Measurements from ENCODE around the gene LRBA.
"Not testable (repeated sequence)": the region's sequence is repeated elsewhere in the genome, so short reads cannot be mapped to it uniquely, and the experiment has no call there.

Gene LRBA

GRCh38 chr4:151014521-151015458 lies at the start of gene LRBA:
Gene LRBA (minus strand): TSS chr4:151015284. CDS start chr4:151014642, 642 bp downstream.
- DNase-seq (ENCODE audit: low read depth in 2 of 2) = peak; percentile 73 to 80

- DNase-seq (ENCODE audit: low read depth in 2 of 2) = not testable (repeated sequence)
These were observed 48.1 kb upstream of the LRBA start for GRCh38 chr4:151063143-151063542.

GRCh38 chr4:151055539-151055938 lies 40.5 kb upstream of the LRBA start:
- DNase-seq (ENCODE audit: low read depth in 2 of 2) = no peak

GRCh38 chr4:151052785-151053184 lies 37.7 kb upstream of the LRBA start:
- no peak for DNase-seq (ENCODE audit: low read depth in 2 of 2)

- DNase-seq (ENCODE audit: low read depth in 2 of 2) = no peak
These were observed 34.4 kb upstream of the LRBA start for GRCh38 chr4:151049430-151049884.

GRCh38 chr4:151048913-151049312 lies 33.8 kb upstream of the LRBA start:
- DNase-seq (ENCODE audit: low read depth in 2 of 2) = no peak

- DNase-seq (ENCODE audit: low read depth in 2 of 2) = no peak
These were observed 31.5 kb upstream of the LRBA start for GRCh38 chr4:151046609-151047008.

GRCh38 chr4:151045907-151046306 lies 30.8 kb upstream of the LRBA start:
- DNase-seq (ENCODE audit: low read depth in 2 of 2) = no peak

- DNase-seq (ENCODE audit: low read depth in 2 of 2) = no peak
These were observed 28.9 kb upstream of the LRBA start for GRCh38 chr4:151043803-151044515.

GRCh38 chr4:151039733-151040132 lies 24.6 kb upstream of the LRBA start:
- no peak for DNase-seq (ENCODE audit: low read depth in 2 of 2)

GRCh38 chr4:151038452-151039157 lies 23.5 kb upstream of the LRBA start:
- no peak for DNase-seq (ENCODE audit: low read depth in 2 of 2)

- no peak for DNase-seq (ENCODE audit: low read depth in 2 of 2)
These were observed 20.8 kb upstream of the LRBA start for GRCh38 chr4:151035911-151036310.

- DNase-seq (ENCODE audit: low read depth in 2 of 2) = no peak
These were observed 20.2 kb upstream of the LRBA start for GRCh38 chr4:151035328-151035727.

GRCh38 chr4:151034829-151035228 lies 19.7 kb upstream of the LRBA start:
- no peak for DNase-seq (ENCODE audit: low read depth in 2 of 2)

GRCh38 chr4:151031831-151032605 lies 16.9 kb upstream of the LRBA start:
- no peak for DNase-seq (ENCODE audit: low read depth in 2 of 2)

GRCh38 chr4:151029537-151029936 lies 14.5 kb upstream of the LRBA start:
- DNase-seq (ENCODE audit: low read depth in 2 of 2) = peak in 1 of 2 donors; percentile 23

- not testable (repeated sequence) for DNase-seq (ENCODE audit: low read depth in 2 of 2)
These were observed 13.9 kb upstream of the LRBA start for GRCh38 chr4:151029006-151029405.

GRCh38 chr4:151025759-151026158 lies 10.7 kb upstream of the LRBA start:
- no peak for DNase-seq (ENCODE audit: low read depth in 2 of 2)

GRCh38 chr4:151022586-151022985 lies 7.5 kb upstream of the LRBA start:
- DNase-seq (ENCODE audit: low read depth in 2 of 2) = no peak

- DNase-seq (ENCODE audit: low read depth in 2 of 2) = no peak
These were observed 6.7 kb upstream of the LRBA start for GRCh38 chr4:151021637-151022334.
